ENCODE data around the gene IKZF1. TPM values are rescaled to one million over a fixed set of nuclear protein-coding genes. Genes with fewer than 3 reads are reported as not detected.
A peak's percentile ranks its signal among the peaks of the same experiment; 100 is the strongest.

Gene IKZF1
- total RNA-seq, 4 donors from 2014 or later, result 25.3 to 108 (median 31.7) TPM

- no peaks in the 10 kb centered on the region for H3K27me3 ChIP-seq
- H3K27ac ChIP-seq, result peak overlapping the region; percentile 12 to 59 (median 25)
- no peaks in the 10 kb centered on the region for H3K4me1 ChIP-seq
- H3K36me3 ChIP-seq, result no peaks in the 10 kb centered on the region
- no peak for DNase-seq
- H3K4me3 ChIP-seq, result no peak overlapping the region
- no peaks in the 10 kb centered on the region for H3K9me3 ChIP-seq
- TF ChIP-seq CTCF (IDR thresholded peaks at IDR 0.05), result no peak
Measured at GRCh38 chr7:50368366-50368765, 63.9 kb downstream of the IKZF1 start.

- Histone ChIP-seq H3K4me3 (no peak overlapping the region), H3K4me1 (no peaks in the 10 kb centered on the region), H3K27ac (peak overlapping the region in 2 of 4 donors; percentile 26 to 59), H3K36me3 (no peaks in the 10 kb centered on the region), H3K9me3 (no peaks in the 10 kb centered on the region), H3K27me3 (no peaks in the 10 kb centered on the region)
- no peak for DNase-seq
- no peak for TF ChIP-seq POLR2A (IDR thresholded peaks at IDR 0.05)
- peak; percentile 56 to 85 (median 68) for TF ChIP-seq CTCF (IDR thresholded peaks at IDR 0.05)
Measured at GRCh38 chr7:50369143-50370026, 64.9 kb downstream of the IKZF1 start.

DNA sequence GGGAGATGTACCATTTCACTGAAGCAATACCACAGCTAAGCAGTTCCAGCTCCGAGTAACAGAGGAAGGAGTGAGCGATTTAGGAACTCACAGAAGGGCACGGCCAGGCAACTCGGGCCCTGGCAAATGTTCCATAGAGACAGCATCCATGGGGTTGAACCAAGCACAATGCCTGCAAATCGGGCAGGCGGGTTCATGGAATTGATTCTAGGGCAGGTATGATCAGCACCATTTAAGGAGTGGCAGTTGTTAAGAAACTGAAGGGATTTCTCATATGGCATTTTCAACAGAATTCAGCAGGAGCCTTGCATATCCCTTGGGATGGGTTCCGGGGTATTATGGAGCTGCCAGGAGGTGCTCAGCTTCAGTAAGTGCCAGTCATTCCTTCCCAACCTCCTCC, 66.4 kb downstream of the IKZF1 start:
- Histone ChIP-seq H3K4me1 (no peaks in the 10 kb centered on the region), H3K27me3 (no peaks in the 10 kb centered on the region), H3K27ac (peak overlapping the region in 1 of 4 donors; percentile 13), H3K36me3 (no peaks in the 10 kb centered on the region), H3K9me3 (no peaks in the 10 kb centered on the region), H3K4me3 (no peak overlapping the region)
- TF ChIP-seq CTCF (IDR thresholded peaks at IDR 0.05) (no peak), POLR2A (IDR thresholded peaks at IDR 0.05) (no peak)
- no peak for DNase-seq

DNA sequence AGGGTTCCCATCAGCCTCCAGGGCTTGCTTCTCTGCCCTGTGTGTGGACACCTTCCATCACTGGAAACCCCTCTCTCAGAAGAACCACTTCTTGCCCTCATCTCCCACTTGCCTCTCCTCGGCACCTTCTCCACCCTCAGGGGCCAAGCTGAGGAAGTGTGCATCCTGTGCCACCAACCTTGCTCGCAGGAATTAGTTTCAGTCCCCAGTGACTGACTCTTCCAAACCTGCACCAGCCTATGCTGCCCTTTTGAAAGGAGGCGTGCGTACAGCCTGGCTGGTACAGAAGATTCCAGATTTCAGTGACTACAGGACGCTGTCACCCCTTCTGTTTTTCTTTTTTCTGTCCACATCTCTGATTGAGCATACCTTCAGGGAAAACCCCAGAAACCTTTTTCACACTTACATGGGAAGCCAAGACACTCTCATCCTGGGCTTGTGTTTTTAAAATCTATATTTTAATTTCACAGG, 67.1 kb downstream of the IKZF1 start:
- no peak overlapping the region for H3K4me3 ChIP-seq
- no peaks in the 10 kb centered on the region for H3K36me3 ChIP-seq
- H3K27ac ChIP-seq, result peak overlapping the region in 1 of 4 donors; percentile 13
- no peaks in the 10 kb centered on the region for H3K9me3 ChIP-seq
- TF ChIP-seq POLR2A (IDR thresholded peaks at IDR 0.05) (no peak), CTCF (IDR thresholded peaks at IDR 0.05) (no peak)
- DNase-seq, result no peak
- H3K4me1 ChIP-seq, result no peaks in the 10 kb centered on the region
- no peaks in the 10 kb centered on the region for H3K27me3 ChIP-seq

GRCh38 chr7:50372923-50373322, 68.4 kb downstream of the IKZF1 start:
- Histone ChIP-seq H3K4me3 (no peak overlapping the region), H3K27me3 (no peaks in the 10 kb centered on the region), H3K9me3 (no peaks in the 10 kb centered on the region), H3K27ac (no peak overlapping the region), H3K4me1 (no peaks in the 10 kb centered on the region), H3K36me3 (no peaks in the 10 kb centered on the region)
- TF ChIP-seq POLR2A (IDR thresholded peaks at IDR 0.05) (no peak), CTCF (IDR thresholded peaks at IDR 0.05) (no peak)
- no peak for DNase-seq
